HG03469 (cell line): Measurements from ENCODE around the gene NCOR1.
"Not testable (repeated sequence)": the region's sequence is repeated elsewhere in the genome, so short reads cannot be mapped to it uniquely, and the experiment has no call there.

ENCODE experiments used
- ATAC-seq: cut with Tn5 transposase; IDR thresholded peaks from one replicate; pipeline ENCODE4 v1.9.1; 2021; ENCODE audit warnings: mild to moderate bottlenecking, moderate library complexity, moderate number of reproducible peaks; ENCODE audit not compliant: unreplicated experiment

Gene NCOR1

GRCh38 chr17:16215965-16216316, 607 bp upstream of the NCOR1 start:
- no peak for ATAC-seq

- ATAC-seq: peak; percentile 23
These were observed 397 bp downstream of the NCOR1 start for GRCh38 chr17:16215002-16215272.

- ATAC-seq: no peak
These were observed 938 bp downstream of the NCOR1 start for GRCh38 chr17:16214190-16215001.

- no peak for ATAC-seq
These were observed 2.5 kb downstream of the NCOR1 start for GRCh38 chr17:16212793-16213192.

- ATAC-seq: no peak
These were observed 3.7 kb downstream of the NCOR1 start for GRCh38 chr17:16211590-16211989.

- ATAC-seq: not testable (repeated sequence)
These were observed 10.6 kb downstream of the NCOR1 start for GRCh38 chr17:16204763-16205162.

- ATAC-seq: not testable (repeated sequence)
These were observed 12.5 kb downstream of the NCOR1 start for GRCh38 chr17:16202554-16203500.

GRCh38 chr17:16201693-16202131, 13.6 kb downstream of the NCOR1 start:
- ATAC-seq: not testable (repeated sequence)

- no peak for ATAC-seq
These were observed 16.2 kb downstream of the NCOR1 start for GRCh38 chr17:16199093-16199492.

GRCh38 chr17:16197276-16197675, 18.1 kb downstream of the NCOR1 start:
- ATAC-seq: no peak

GRCh38 chr17:16194307-16194835, 21.0 kb downstream of the NCOR1 start:
- not testable (repeated sequence) for ATAC-seq

- no peak for ATAC-seq
These were observed 23.7 kb downstream of the NCOR1 start for GRCh38 chr17:16191604-16192003.

GRCh38 chr17:16190703-16191360, 24.5 kb downstream of the NCOR1 start:
- no peak for ATAC-seq

GRCh38 chr17:16189791-16190348, 25.5 kb downstream of the NCOR1 start:
- ATAC-seq: no peak

- ATAC-seq: no peak
These were observed 27.7 kb downstream of the NCOR1 start for GRCh38 chr17:16187642-16188041.

GRCh38 chr17:16181581-16181980, 33.8 kb downstream of the NCOR1 start:
- ATAC-seq: no peak

GRCh38 chr17:16178836-16179235, 36.5 kb downstream of the NCOR1 start:
- ATAC-seq: no peak

GRCh38 chr17:16171613-16172012, 43.7 kb downstream of the NCOR1 start:
- ATAC-seq: no peak

- ATAC-seq: not testable (repeated sequence)
These were observed 48.6 kb downstream of the NCOR1 start for GRCh38 chr17:16166766-16167165.

GRCh38 chr17:16158714-16159113, 56.6 kb downstream of the NCOR1 start:
- no peak for ATAC-seq

- no peak for ATAC-seq
These were observed 59.8 kb downstream of the NCOR1 start for GRCh38 chr17:16155536-16155935.
